Right kidney (tissue), 9 donors: ENCODE measurements around the gene ARL9.
"Not testable (repeated sequence)": the region's sequence is repeated elsewhere in the genome, so short reads cannot be mapped to it uniquely, and the experiment has no call there.

Source experiments
- DNase-seq: peaks from one replicate; pipeline ENCODE4 v3.0.0-alpha.2; 2016
- long read RNA-seq, 8 donors: transcript quantifications; one replicate each; lab custom pipeline, GENCODE V29; 2026

Gene ARL9, protein sequence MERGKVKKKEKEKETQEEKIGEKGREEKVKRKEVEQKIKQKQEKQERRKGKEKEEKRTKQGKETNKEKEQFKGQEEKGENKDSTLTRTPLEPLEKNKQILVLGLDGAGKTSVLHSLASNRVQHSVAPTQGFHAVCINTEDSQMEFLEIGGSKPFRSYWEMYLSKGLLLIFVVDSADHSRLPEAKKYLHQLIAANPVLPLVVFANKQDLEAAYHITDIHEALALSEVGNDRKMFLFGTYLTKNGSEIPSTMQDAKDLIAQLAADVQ
- long read RNA-seq, donor 1: 0 reads
- long read RNA-seq, donor 2, partial matches to known transcripts: 0 of 1 reads
- long read RNA-seq, donor 2, other reads (novel, unspliced or antisense): 0 of 1 reads
- long read RNA-seq, donor 3: 0 reads
- long read RNA-seq, donor 4, partial matches to known transcripts: 0 of 1 reads
- long read RNA-seq, donor 4, other reads (novel, unspliced or antisense): 0 of 1 reads
- long read RNA-seq, donor 5: 0 reads
- long read RNA-seq, donor 6: 0 reads
- long read RNA-seq, donor 7: 0 reads
- long read RNA-seq, donor 8: 0 reads

DNA sequence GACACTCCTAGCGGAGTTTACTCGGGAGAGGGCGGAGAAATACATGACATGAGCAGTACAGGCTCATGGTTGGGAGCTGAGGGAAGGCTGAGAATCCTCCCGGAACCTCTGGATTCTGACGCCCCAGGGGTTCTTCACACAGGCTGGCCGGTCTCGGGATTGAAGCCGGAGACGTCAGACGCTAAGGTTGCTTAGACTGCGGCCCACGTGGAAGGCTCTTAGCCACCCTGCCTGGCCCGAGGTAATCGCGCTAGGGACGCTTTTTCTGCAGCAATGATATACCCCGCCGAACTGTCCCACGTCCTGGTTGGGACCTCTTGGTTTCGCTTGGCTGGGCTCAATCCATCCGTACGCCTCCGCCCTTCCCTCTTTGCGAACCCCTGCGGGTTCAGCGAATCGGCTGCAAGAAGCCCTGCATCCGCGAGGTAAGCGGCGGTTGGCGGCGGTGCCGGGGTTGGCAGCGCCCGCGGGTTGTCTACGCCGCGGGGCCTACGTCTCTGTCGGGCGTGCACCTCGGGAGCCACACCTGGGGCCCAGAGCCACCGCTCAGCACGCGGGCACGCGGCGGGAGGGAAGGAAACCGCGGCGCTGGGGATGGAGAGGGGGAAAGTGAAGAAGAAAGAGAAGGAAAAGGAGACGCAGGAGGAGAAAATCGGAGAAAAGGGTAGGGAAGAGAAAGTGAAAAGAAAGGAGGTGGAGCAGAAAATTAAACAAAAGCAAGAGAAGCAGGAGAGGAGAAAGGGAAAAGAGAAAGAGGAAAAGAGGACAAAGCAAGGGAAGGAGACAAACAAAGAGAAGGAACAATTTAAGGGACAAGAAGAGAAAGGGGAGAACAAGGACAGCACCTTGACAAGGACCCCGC lies at the start of gene ARL9:
ARL9 (plus strand) TSS at position 523 of the 862 bp plus-strand sequence; CDS start at position 595, 72 bp downstream.
- peak; percentile 82 for DNase-seq

DNA sequence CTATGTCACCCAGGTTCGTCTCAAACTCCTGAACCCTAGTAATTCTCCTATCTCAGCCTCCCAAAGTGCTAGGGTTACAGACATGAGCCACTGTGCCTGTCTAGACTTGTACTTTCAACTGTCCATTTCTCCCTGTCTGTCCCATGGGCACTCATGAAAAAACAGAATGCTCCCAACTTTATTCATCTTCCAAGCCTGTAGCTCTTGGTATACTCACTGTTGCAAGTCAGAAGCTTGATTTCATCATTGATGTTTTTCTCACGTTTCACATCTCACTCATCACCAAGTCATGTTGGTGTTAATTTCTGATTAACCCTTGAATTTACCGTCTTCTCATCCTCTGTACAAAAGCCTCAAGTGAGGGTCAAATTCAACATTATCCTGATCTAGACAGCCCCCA lies 45.5 kb upstream of the ARL9 start:
- DNase-seq: no peak

DNA sequence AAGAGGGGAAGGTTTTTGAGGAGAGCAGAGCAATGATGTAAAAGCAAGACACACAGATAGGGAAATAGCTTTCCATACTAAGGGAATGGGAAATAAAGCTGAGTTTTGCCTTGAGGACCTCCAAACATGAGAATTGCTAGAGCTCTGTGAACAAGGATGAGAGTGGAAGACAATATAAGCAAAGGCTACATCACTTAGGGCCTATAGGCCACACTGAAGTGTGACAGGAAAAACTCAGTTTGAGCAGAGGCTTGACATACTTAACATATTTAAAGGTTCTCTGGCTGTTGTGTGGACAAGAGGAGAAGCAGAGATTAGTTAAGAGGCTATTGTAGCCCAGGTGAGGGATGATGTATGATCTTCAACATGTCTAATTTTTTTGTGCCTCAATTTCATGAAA lies 43.4 kb upstream of the ARL9 start:
- DNase-seq: no peak

DNA sequence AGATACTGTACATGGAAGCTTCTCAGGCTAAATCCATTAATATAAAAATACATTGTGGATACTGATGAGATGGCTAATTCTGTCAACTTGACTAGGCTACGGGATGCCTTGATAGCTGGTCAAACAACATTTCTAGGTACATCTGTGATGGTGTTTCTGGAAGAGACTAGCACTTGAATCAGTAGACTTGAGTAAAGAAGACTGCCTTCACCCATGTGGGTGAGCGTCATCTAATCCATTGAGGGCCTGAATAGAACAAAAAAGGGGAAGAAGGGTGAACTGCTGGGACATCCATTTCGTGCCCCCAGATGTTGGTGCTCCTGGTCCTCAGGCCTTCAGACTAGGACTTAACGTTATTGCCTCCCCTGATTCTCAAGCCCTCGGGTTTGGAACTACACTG lies 41.9 kb upstream of the ARL9 start:
- no peak for DNase-seq

DNA sequence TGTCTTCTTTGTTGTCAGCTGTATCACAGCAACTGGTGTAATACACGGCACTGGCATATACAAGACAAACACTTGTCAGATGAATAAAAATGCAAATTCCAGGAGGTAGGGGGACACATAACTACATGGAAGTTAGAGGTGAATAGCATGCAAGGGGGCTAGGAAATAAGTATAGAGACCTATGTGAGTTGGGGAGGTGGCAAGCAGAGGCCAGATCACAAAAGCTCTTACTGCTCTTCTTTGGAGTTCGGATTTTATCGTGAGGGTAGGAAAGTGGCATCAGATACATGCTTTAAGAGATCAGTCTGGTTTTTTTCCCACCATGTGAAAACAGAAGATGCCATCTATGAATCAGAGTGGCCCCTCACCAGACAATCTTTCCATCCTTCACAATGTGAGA lies 41.0 kb upstream of the ARL9 start:
- no peak for DNase-seq

DNA sequence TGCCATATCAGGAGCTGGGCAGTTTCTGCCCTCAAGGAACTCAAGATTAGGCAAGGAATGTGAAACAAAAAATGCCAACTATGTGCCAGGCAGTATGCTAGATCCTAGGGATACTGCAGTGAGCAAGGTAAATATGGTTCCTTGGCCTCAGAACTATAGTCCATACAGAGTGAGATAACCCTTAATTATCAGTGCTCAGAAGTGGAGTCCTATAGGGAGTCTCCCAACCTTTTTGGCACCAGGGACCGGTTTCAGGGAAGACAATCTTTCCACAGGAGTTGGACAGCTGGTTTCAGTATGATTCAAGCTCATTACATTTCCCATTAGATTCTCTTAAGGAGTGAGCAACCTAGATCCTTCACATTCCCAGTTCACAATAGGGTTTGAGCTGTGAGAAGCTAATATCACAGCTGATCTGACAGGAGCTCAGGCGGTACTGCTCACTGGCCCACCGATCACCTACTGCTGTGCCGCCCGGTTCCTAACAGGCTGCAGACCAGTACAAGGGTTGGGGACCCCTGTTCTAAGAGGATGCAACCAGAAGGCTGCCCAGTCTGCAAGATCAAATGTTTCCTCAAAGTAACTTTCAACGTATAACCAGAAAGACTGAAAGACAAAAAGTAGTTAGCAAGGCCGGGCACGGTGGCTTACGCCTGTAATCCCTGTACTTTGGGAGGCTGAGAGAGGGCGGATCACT lies 39.8 kb upstream of the ARL9 start:
- no peak for DNase-seq

DNA sequence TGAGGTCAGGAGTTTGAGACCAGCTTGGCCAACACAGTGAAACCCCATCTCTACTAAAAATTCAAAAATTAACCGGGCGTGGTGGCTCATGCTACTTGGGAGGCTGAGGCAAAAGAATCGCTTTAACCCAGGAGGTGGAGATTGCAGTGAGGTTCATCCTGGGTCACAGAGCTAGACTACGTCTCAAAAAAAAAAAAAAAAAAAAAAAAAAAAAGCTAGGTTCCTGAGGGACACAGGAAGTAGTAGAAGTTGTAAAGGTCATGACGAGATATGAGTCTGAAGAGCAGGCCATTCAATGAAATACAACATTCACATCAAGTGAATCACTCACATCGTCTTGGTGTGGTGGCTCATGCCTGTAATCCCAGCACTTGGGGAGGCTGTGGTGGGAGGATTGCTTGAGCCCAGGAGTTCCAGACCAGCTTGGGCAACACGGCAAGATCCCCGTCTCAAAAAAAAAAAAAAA lies 39.3 kb upstream of the ARL9 start:
- DNase-seq: not testable (repeated sequence)

DNA sequence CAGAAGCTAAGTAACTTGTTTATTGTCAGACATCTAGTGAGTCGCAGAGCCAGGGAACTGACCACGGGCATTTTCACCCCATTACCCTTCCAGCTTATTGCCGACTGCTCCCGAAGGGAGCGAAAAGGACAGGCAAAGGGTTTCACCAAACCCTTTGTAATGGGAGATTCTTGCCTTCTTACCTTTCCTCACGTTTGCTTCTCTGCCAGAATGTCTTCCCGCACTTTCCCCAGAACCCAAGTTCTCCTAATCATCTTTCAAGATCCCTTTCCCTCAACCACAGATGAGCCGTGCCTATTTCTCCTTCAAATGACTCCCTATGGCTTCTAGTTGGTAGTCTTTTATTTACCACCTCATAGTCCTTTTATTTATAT lies 38.7 kb upstream of the ARL9 start:
- no peak for DNase-seq

DNA sequence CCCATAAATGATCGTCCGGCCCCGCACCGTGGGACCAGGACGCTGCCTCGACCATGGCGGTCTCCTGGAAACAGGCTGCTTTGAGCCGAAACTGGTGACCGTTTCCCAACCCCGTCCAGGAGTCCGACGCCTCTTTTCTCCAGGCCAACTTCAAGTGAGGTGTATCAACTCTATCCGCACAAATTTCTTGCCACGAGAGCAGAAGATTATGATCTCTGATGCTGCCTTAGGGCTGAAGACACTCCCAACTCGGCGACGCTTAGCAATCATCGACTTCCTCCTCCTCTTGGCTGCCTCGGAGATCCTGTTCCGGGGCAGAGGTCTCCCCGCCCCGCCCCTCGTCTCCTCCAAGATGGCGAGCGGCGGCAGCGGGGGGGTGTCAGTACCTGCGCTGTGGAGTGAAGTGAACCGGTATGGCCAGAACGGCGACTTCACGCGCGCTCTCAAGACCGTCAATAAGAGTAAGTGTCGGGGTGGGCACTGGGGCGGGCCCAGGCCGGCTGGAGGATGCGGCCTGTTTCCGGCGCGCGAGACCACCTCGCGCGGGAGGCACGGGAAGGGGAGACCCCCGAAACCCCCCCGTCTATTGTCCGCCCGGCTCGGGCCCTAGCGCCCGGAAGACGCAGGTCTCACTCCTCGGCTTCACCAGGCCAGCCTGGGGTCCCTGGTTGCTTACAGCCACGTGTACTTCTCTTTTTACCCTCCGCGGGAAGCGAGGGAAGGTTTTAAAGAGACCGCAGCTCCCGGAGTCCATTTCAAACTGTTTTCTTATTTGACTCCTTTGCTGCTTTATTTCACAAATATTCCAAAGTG lies 38.1 kb upstream of the ARL9 start, which contains the start of gene SRP72:
SRP72 (plus strand) TSS at position 334 of the 813 bp plus-strand sequence; CDS start at position 353, 19 bp downstream.
- peak; percentile 88 for DNase-seq

DNA sequence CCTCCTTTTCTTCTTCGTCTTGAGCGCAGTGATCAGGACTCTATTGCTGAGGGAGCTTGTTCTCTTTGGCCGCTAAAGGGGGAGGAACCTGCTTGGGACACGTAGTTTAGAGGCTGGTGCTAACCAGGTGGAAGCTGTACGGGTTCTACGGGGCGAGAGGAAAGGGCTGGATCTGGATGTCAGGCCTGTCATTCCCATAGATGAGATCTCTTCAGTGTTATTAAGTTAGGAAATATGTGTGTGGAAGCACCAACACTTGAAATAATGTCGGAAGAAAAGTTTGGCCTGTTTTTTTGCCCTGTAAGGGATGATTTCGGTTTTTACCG lies 37.5 kb upstream of the ARL9 start:
- DNase-seq: no peak

DNA sequence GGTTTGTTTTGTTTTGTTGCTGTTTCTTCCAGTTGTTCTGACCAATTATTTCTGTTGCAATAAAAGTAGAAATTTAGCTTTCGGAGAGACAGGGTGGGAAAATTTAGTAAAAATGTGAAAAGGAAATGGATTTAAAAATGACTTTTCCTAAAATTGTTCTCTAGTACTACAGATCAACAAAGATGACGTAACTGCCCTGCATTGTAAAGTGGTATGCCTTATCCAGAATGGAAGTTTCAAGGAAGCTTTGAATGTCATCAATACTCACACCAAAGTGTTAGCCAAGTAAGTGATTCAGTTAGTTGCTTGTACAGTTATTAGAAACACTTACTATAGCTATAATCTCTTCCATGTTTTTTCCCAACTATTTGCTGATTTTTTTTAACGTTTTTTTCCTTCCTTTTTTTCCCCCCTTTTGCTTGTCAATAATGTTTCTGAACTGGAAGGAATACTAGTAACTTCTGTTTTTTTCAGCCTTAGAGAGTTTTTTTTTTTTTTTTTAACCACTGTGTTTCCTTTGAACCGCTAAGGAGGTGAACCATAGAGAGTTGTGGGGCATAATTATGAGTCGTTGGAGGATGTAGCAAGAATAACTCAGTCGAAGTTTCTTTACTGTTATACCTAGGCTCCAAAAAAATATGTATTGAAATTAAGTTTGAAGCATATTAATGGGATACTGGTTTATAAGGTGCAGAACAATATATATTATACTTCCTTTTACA lies 35.9 kb upstream of the ARL9 start:
- no peak for DNase-seq

DNA sequence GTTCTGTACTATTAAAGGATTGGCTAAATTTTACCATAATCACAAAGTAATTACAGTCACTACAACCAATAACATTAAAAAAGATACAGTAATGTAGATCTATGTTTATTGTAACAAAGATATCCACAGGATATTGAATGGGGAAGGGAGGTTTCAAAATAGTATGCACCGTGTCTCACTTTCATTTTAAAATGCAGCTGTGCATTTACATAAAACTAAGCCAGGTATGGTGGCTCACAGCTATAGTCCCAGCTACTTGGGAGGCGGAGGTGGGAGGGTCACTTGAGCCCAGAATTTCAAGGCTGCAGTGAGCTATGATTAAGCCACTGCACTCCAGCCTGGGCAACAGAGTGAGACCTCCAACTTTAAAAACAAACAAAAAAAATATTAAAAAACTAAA lies 29.7 kb upstream of the ARL9 start:
- no peak for DNase-seq

DNA sequence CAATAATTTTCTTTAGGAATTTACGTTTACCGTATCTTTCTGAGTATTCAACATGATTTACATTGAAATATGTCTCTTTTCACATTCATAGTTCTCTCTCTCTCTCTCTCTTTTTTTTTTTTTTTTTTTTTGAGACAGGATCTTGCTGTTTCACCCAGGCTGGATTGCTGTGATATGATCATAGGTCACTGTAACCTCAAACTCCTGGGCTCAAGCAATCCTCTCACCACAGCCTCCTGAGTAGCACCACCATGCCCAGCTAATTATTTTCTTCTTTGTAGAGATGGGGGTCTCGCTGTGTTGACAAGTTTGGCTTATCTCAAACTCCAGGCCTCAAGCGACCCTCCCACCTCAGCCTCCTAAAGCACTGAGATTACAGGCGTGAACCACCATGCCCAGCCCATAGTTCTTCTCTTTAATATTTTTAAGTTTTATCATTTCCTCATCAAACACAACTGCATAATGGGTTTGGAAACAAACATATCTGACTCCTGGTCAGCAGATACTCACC lies 28.3 kb upstream of the ARL9 start:
- no peak for DNase-seq

DNA sequence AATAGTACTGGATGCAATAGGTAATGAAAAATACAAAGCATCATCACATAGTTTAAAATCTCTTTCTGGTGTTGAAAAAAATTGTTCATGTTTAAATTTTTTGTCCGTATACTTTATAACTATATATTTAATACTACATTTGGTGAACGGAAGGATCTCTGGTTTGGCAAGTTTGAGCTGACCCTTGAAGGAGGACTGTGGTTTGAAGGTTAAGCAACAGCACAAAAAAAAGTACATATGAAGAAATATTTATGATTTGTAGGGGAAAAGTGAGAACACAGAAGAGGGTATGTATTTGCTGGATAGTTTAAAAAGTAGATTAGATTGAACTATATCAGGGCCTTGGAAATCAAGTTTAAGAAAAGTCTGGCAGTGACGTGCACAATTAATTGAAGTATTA lies 24.9 kb upstream of the ARL9 start:
- no peak for DNase-seq

DNA sequence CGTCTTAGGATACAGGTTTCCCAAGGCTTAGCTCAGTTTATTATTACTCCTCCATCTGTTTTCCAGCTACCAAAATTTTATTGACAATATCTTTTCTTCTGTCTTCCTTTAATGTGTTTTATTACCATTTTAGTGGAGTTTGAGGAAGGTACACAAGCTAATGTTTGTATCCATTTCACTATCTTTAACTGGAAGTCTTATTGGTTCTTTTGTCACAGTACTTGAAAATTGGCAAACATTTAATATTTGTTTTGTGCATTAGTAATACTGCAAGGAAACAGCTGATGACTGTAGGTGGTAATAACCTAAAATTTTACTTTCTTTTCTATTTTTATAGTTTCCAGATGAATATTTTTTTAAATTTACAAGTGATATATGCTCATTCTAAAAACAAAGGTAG lies 9.3 kb upstream of the ARL9 start:
- no peak for DNase-seq

DNA sequence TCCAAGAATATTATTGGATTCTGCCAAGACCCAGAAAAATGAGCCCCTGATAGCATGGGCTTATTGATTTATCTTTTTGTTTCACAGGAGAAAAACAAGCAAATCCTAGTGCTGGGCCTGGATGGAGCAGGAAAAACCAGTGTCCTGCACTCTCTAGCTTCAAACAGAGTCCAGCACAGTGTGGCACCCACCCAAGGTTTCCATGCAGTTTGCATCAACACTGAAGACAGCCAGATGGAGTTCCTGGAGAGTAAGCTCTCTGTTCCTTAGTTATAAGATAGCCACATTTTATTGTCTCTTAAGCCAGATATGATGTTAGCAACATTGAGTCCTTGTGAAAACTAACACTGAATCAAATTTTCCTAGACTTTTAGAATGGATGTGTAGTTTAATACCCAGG lies 5.5 kb downstream of the ARL9 start:
- DNase-seq: no peak

DNA sequence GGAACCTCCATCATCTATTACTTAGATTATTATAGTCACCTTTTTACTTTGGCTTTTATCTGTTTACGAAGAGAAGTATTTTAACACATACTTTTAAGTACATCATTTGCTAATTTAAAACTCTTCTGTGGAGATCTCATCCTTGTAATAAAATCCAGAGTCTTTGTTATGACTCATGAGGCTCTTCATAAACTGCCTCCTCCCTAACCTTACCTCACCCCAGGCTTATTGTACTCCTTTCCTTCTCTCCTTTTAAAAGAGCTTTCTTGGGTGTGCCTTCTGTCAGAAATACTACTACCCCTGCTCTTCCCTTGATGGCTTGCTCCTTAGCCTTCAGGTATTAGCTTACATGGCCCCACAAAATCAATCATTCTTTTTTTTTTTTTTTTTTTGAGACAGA lies 6.6 kb downstream of the ARL9 start:
- DNase-seq: no peak

DNA sequence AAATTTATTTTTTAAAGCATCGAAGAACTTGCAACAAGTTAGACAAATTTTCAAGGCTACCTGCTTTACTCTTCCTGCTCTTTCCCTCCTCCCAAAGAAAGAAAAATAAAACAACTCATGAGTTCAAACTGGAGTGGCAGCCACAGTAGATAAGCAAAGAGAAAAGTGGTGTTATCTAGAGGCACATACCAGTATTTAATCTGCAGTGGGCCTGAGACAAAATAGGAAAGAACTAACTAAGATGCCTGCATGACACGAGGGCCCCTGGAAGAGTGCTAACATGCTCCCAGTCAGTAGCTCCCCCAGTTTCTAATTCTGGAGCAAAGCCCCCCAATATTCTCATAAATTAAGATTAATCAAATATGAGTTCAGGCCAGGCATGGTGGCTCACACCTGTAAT lies 7.9 kb downstream of the ARL9 start:
- DNase-seq: no peak

DNA sequence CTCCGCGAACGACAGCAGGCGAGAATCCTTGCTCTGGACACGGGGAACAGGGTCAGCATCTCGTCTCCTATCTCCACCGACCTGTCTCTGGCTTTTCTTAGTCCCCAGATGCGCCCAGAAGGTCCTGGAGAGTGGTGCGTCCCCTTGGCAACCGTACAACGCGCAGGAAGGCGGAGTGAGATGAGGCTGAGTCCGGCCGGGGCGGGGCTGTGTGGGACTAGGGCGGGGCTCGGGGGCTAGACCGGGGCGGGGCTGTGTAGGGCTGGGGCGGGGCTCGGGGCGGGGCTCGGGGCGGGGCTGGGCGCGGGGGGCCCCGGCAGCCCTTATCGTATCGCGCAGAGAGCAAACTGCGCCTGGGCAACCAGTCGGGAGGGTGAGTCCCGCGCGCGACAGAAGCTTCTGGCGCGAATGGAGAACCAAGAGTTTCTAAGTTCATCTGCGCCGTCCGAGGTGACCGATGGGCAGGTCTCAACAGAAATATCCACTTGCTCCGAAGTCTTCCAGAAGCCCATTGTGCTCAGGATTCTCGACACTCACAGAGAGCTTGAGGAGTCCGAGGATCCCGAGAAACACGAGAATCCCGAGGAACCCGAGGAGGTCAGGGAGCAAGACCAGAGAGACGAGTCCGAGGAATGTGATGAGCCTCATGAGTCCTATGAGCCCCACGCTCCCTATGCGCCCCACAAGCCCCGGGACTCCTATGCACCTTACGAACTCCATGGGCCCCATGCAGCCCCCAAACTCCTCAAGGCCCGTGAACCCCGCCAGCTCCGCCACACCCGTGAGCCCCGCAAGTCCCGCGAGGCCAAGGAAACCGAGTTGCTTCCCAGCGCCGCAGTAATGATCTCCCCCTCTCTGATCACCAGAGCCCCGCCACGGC lies 24.9 kb downstream of the ARL9 start:
- DNase-seq: peak; percentile 74
